Activated CD8-positive, alpha-beta memory T cell treated with anti-CD3 and anti-CD28 coated beads, Interleukin-2, amount 50 U/mL, for 1 hour (primary cell): ENCODE measurements around the gene GPR146.

Experiments used
- DNase-seq: peaks from one replicate; pipeline ENCODE4 v3.0.0-alpha.2; 2020; ENCODE audit errors: extremely low read depth

The GPR146 gene

DNA sequence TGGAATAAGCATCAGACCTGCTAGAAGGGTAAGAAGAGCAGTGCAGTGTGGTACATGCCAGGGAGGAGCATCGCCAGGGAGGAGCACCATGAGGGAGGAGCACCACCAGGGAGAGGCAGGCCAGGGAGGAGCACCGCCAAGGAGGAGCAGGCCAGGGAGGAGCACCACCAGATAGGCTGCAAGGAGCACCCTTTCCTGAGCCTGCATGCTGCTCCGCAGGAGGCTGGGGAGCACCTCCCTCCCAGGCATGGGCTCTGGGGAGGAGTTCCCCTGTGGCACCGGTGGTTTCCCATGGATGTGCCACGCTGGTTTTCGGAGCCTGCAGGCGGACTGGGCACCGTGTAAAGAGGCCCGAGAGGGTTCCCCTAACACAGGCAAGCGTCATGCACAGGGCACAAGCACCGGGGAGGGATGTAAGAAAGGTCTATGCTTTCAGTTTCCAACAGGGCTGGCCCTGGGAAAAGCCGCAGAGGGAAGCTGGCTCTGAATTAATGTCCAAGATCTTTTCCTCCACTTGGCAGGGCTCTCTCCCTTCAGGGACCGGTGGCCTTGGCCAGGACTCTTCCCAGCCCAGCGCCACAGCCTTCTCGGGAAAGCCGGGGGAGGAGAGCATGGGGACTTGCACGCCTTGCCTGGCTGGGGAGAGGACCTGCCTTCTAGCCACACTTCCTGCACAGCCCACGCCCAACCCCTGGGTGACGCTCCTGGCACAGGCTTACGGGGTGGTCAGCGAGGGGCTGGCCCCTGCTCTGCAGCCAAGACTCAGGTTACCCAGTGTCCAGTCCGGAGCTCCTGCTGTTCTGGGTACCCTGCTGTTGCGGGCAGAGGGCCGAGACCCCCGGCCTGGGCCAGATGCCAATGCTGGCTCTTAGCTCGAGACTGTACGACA, 32.1 kb downstream of the GPR146 start:
- DNase-seq = no peak

DNA sequence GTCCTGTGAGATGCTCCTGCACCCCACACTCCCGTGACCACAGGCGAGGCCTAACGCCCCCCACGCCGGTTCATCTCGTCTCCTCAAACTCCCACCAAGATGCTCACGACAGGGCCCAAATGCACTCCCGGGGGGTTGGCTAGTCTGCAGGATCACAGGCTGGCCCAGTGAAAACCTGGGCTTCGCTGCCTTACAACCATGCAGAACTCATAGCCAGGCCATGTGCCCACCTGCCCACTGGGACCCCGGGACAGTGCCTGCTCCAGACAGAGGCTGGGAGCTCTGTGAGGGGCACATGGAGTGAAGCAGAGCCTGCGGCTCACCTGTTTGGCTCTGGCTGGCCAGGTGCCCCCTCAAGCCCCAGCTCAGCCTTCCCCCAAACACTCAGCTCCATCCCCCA, 34.2 kb downstream of the GPR146 start:
- DNase-seq = no peak

GRCh38 chr7:1078985-1079384, 34.6 kb downstream of the GPR146 start:
- DNase-seq = no peak

GRCh38 chr7:1079546-1079945, 35.2 kb downstream of the GPR146 start:
- no peak for DNase-seq

DNA sequence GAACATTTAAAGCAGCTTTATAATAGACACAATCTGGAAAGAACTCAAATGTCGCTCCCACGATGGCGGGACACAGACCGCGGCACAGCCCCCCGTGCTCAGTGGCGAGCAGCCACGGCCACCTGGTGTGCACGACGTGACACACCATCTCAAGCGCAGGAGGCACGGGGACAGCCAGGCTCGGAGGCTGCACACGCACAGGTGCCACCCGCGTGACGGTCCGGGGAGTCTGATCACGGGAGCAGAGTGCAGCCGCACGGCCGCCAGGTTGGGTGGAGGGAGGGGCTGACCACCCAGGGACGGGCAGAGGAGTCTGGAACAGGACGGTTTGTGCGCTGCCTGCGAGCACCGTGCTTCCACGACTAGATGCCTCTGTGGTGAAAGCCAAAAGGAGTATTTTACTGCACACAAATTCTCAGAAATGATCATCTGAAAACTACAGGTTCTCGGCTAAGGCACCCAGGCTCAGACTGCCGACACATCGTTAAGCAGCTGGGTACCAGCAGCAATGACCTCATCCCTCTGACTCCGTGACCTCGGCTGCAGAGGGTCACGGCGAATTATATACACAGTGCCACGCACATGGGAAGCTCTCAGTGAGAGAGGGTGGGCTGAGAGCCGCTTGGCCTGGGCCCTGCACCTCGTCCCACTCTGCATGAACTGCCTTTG, 36.0 kb downstream of the GPR146 start:
- no peak for DNase-seq

DNA sequence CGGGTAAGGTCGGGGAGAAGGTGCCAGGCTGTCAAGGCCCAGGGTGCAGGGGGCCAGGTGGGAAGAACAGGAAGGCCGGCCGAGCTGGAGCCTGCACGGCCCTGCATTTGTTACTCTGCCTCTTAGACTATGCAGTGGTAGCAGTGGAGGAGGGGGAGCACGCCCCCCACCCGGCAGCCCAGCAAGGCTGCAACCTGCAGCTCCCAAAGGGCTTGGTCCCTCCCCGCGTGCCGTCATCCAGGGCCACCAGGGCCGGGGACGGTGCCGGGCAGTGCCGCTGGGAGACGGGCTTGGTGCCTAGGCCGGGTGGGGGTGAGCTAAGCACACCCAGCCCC, 36.5 kb downstream of the GPR146 start:
- DNase-seq = no peak

DNA sequence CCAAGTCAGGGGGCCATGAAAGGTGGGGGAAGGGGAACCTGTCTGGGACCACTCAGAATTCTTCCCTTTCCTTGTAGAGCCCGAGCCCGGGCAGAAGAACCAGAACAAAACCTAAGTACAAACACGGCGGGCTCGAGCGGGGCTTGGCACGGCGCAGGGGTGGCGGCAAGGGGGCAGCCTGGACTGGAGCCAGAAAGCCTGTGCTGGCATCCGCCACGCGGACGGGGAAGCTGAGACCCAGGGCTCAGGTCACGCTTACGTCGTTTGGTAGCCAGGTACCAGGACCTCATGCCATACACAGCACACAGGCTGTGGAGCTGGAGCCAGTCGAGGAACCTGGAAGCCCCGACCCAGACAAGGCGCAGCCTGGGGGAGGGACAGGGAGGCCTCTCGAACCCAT, 37.0 kb downstream of the GPR146 start:
- DNase-seq = no peak

GRCh38 chr7:1081931-1082401, 37.6 kb downstream of the GPR146 start:
- DNase-seq = no peak

DNA sequence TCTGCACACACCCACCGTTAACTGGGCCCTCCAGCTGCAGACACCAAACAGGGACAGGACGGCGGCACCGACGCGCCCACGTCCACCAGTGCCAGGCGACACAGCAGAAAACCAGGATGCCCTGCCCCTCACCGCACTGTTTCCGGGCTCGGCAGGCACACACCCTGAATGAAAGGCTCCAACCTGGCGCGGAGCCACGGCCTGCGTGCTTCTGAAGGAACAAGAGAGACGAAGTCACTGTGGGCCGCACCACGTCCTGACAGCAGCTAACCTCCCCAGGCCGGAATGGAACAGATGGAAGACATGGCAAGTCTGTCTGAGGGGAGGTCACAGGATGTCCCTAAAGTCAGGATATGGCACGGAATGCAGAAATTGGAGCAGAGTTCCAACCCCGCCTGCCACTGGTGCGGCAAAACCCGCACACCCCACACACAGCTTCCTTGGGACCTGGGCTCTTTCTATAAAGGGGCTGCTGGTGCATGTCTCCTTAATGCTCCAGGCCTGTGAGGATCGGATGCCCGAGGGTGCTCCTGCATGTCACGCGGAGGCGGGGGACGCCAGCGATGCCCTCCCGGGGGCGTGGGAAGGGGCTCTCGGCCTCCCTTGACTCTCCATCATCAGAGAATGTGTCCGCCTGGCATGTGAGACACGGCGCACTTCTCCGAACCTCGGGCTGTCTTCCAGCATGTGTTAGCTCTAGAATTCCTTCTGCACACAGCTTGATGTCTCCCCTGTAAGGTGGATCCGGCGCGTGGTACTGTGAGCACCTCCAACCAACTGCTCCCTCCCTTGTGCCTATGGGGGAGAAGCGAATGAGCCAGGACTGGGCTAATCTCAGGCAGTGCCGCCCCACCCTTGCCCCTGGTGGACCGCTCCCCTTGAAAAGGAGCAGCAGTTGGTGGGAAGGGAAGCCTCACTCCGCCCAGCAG, 39.6 kb downstream of the GPR146 start:
- no peak for DNase-seq

DNA sequence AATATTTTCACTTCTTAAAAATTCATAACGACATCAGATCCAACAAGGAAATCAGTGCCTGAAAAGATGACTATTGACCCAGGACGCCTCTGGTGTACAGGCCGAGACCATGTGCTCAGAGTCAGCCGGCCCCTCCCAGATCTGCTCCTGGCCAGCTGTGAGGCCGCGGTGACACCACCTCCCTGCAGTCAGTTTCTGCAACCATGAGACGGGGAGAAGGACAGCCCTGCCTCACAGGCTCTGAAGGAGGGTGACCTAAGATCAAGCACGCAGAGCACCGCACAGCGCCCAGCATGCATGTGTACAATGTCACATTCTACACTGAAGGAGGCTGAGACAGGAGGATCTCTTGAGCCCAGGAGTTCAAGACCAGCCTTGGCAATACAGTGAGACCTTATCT, 40.9 kb downstream of the GPR146 start:
- DNase-seq = no peak

GRCh38 chr7:1085910-1086421, 41.6 kb downstream of the GPR146 start:
- DNase-seq = no peak

DNA sequence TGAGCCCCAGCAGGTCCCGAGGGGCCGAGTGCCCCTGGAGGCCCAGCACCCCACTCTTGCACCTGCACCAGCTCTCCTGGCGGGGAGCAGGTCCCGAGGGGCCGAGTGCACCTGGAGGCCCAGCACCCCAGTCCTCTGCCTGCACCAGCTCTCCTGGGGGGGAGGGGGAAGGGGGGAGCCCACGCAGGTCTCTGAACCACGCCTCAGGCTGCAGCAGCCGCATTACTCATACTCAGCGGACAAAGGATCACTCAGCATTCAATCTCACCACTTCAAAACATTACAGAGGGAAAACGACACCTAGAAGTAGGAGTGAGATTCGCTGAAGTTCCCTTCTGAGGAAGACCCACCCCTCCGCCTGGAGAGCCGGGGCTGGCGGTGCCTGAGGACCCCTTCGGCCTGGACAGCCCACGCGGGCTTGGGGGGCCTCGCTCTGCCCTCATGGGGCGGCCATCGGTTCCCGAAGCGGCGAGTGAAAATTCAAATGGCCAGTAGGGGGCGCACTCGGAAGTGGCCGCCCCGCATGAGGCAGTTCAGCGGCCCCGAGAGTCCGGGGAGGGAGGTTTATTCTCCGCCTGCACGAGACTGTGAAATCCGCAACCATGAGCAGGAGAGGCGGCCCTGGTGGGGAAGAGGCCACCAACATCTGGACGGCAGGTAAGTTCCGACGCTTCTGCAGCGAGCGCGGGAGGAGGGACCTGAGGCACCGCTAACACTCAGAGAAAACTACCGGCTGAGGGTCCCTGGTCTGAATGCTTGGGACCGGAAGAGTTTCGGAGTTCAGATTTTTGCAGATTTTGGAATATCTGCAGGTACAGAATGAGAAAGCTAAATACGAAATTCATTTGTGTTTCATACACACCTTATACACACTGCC, 42.5 kb downstream of the GPR146 start:
- peak; percentile 8 for DNase-seq

DNA sequence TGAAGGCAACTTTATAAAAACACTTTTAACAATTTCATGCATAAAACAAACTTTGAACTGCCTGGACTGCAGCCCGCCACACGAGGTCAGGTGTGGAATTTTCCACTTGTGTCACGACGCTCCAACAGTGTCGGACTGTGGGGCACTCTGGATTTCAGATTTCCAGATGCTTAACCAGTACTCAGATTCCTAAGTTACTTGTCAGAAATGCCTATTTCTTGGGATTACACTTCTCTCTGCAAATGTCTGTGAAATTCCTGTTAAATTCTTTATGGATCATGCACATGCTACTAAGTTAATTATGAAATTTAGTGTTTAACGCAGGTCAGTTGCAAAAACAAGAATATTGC, 43.1 kb downstream of the GPR146 start:
- DNase-seq = no peak

DNA sequence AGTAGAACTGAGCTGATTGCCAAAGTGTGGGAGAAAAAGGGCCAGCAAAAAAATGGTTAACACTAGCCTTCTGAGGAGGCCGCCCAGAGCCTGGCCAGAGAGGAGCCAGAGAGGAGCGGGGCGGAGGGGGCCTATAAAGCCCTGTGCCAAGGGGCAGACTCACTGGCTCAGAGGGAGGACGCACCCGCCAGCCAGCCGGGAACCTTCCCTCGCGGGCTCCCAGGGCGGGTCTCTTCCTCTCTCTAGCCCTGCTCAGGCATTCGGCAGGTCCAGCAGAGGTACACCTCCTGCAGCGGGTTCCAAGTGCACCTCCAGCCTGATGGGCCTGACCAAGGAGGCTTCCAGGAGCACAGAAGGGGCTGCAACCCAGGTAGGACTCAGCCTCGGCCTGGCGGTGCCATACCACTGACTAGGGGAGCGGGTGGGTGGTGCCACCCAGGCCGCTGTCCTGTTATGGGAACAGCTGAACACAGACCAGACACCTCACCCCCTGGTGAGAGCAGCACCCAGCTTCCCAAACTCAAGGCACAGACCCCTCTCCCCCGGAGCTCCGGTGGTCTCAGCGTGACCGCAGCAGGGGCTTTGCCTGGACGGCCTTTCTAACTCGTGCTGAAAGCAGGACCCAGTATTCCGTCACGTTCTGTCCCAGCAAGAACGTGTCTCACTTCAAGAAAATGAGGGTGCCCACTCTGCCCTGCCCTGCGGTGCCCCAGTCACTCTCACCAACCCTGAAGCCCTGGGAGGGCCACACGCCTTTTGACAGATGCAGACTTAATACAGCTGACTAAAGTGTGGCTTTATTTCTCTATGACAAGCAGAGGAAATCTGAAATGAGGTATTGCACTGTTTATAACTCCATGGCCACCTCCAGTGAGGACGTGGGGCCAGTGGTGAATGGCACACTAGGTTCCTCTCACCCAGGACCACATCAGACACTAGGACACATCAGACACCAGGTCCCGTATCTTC, 43.9 kb downstream of the GPR146 start, which contains the start of gene GPER1:
TSS of gene GPER1 (plus strand) at position 162 of the 969 bp plus-strand sequence. CDS start 3,616 bp downstream, outside the sequence.
- DNase-seq = no peak

GRCh38 chr7:1090236-1090635, 45.9 kb downstream of the GPR146 start:
- no peak for DNase-seq

DNA sequence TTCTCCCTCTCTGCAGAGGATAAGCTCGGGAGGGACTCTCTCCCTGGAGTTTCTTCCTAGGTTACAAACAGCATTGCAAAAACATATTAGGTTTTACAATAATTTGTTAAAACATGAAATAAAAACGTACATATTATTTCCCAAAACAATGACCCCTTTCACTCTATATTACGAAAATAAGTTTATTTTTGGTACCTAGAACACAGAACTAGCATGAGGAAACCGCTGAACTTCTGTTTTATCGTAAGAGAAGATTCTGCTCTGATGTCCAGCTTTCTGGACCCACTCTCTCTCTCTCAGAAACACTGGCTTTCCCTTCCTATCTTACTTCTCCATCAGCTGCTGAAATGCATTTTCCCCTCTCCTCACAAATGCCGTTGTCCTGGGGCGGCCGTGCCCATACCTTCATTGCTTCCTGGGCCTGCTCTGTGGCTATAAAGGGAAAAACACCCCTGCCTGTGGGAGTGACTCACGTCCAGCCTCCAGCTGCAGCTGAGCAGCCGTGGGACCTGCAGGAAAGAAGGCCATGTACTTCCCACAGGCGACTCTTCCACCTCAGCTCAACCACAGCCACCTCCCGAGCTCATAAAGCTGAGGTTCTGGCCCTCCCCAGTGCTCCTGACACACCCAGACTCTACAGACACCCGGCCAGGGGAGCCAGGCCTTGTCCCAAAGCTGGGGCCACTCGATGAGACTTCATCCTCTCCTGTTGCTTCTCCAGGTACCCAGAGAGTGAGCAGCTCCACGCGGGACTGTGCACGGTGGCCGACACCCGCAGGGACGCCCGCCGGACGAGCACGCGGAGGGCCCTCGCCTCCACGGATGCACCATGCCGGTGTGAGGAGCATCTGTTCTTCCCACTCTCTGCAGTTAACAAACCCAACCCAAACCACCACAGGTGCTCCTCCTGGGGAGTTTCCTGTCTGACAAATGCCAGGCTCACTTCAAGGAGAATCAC, 46.6 kb downstream of the GPR146 start:
- no peak for DNase-seq

DNA sequence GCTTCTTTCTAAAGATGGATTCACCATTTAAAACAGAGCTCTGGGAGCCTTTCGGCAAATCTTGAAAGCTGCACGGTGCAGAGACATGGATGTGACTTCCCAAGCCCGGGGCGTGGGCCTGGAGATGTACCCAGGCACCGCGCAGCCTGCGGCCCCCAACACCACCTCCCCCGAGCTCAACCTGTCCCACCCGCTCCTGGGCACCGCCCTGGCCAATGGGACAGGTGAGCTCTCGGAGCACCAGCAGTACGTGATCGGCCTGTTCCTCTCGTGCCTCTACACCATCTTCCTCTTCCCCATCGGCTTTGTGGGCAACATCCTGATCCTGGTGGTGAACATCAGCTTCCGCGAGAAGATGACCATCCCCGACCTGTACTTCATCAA, 47.3 kb downstream of the GPR146 start:
- no peak for DNase-seq

DNA sequence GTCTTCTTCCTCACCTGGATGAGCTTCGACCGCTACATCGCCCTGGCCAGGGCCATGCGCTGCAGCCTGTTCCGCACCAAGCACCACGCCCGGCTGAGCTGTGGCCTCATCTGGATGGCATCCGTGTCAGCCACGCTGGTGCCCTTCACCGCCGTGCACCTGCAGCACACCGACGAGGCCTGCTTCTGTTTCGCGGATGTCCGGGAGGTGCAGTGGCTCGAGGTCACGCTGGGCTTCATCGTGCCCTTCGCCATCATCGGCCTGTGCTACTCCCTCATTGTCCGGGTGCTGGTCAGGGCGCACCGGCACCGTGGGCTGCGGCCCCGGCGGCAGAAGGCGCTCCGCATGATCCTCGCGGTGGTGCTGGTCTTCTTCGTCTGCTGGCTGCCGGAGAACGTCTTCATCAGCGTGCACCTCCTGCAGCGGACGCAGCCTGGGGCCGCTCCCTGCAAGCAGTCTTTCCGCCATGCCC, 47.9 kb downstream of the GPR146 start:
- no peak for DNase-seq
